Spinal cord (tissue), 10 donors: Measurements from ENCODE around the gene TPPP. TPM values are rescaled to one million over a fixed set of nuclear protein-coding genes. Genes with fewer than 3 reads are reported as not detected.
"Not testable (repeated sequence)": the region's sequence is repeated elsewhere in the genome, so short reads cannot be mapped to it uniquely, and the experiment has no call there.

Experiments
- DNase-seq, 6 donors: peaks; one replicate each; pipeline versions ENCODE4 v3.0.0 to v3.0.0-alpha.2; 2013 to 2015; ENCODE audit warnings: low spot score in 6 of 6, low read depth in 4 of 6
- H3K27ac ChIP-seq: one replicate; pipeline ENCODE4 v1.5.1; 2013; ENCODE audit warnings: low read depth, low read length, control low read depth
- H3K27me3 ChIP-seq: one replicate; pipeline ENCODE4 v1.6.1; 2013; ENCODE audit warnings: low read length; ENCODE audit not compliant: control insufficient read depth, insufficient read depth
- H3K36me3 ChIP-seq: one replicate; pipeline ENCODE4 v1.6.1; 2013; ENCODE audit warnings: low read length; ENCODE audit not compliant: control insufficient read depth, insufficient read depth
- H3K4me1 ChIP-seq: one replicate; pipeline ENCODE4 v1.6.1; 2013; ENCODE audit warnings: low read length; ENCODE audit not compliant: control insufficient read depth, insufficient read depth
- H3K4me3 ChIP-seq: one replicate; pipeline ENCODE4 v1.5.1; 2013; ENCODE audit warnings: low read depth, low read length, control low read depth
- H3K9me3 ChIP-seq: one replicate; pipeline ENCODE4 v1.6.1; 2013; ENCODE audit warnings: low read length; ENCODE audit not compliant: control insufficient read depth, insufficient read depth
- WGBS: methylation state at CpG from one replicate; pipeline ENCODE4 v1.1.5; 2013; ENCODE audit warnings: missing lambda C conversion rate; ENCODE audit not compliant: insufficient coverage; 5-methylcytosine and 5-hydroxymethylcytosine counted together
- polyA plus RNA-seq, 2 donors: library from polyadenylated mRNA; unstranded; fragments of 120-200 nt; gene quantifications; one replicate each; pipeline ENCODE4 v1.2.1, GENCODE V29; 2013; ENCODE audit not compliant: insufficient read length in 2 of 2
- total RNA-seq, 2 donors: library from RNA; depleted of rRNA in 1 of 2; stranded (reverse); fragments of 120-200 nt in 1 of 2; fragments of >200 nt in 1 of 2; gene quantifications; one replicate each; pipeline versions ENCODE4 v1.2.3 to v1.2.4, GENCODE V29; 2013 to 2014
- donor health status: healthy.

The TPPP gene
- total and polyA plus RNA-seq, 4 donors, result 17.4 to 64.0 (median 42.8) TPM

DNA sequence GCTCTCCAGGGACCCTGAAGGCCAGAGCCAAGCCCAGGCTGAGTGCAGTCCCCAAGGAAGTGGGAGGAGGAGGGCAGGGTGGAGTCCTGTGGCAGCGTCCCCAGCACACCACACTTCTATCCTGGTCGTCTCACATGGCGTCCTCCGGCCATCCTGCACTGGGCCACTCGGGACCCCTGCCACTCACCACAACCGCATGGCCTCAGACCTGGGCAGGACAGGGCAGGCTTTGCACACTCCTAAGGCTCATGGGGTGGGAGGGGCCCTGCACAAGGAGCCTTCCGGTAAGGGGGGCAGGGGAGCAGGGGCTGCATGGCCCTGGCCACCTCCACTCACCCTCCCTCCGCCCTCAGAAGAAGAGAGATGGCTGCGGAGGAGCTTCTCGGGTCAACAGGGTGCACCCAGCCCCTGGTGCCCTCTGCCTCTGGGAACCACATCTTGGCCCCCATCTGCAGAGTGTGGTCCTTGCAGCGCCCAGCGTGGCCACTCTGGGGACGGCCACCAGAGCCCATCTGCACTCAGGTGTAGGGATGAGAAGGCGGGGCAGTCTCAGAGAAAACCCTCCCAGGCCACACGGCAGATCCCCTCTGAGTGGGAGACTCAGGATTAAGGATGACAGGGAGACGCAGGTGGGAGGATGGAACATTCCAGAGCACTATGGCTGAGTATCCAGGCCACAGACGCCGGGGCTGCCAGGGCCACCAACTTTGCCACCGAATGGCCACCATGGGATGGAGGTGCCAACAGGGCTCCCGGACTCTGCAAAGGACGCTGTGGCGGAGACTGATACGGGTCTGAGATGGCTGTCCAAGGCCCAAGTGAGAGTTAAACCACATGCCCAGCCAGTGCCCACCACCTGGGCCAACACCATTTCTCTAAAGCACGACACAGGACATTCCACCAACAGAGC, 7.6 kb downstream of the TPPP start:
- peaks cover 17% of the 10 kb centered on the region for H3K4me1 ChIP-seq
- H3K36me3 ChIP-seq, result peaks cover 30% of the 10 kb centered on the region
- no peak overlapping the region for H3K27ac ChIP-seq
- WGBS, result 88% methylated on average over 20 of the region's 24 CpGs
- DNase-seq, result no peak
- no peak overlapping the region for H3K4me3 ChIP-seq
- no peaks in the 10 kb centered on the region for H3K27me3 ChIP-seq
- no peaks in the 10 kb centered on the region for H3K9me3 ChIP-seq

- no peak overlapping the region for H3K27ac ChIP-seq
- no peak for DNase-seq
- H3K27me3 ChIP-seq, result no peaks in the 10 kb centered on the region
- WGBS, result 72% methylated on average over 16 of the region's 17 CpGs
- no peak overlapping the region for H3K4me3 ChIP-seq
- peaks cover 17% of the 10 kb centered on the region for H3K4me1 ChIP-seq
- no peaks in the 10 kb centered on the region for H3K9me3 ChIP-seq
- peaks cover 30% of the 10 kb centered on the region for H3K36me3 ChIP-seq
Observed at GRCh38 chr5:684751-685216, 8.4 kb downstream of the TPPP start.

DNA sequence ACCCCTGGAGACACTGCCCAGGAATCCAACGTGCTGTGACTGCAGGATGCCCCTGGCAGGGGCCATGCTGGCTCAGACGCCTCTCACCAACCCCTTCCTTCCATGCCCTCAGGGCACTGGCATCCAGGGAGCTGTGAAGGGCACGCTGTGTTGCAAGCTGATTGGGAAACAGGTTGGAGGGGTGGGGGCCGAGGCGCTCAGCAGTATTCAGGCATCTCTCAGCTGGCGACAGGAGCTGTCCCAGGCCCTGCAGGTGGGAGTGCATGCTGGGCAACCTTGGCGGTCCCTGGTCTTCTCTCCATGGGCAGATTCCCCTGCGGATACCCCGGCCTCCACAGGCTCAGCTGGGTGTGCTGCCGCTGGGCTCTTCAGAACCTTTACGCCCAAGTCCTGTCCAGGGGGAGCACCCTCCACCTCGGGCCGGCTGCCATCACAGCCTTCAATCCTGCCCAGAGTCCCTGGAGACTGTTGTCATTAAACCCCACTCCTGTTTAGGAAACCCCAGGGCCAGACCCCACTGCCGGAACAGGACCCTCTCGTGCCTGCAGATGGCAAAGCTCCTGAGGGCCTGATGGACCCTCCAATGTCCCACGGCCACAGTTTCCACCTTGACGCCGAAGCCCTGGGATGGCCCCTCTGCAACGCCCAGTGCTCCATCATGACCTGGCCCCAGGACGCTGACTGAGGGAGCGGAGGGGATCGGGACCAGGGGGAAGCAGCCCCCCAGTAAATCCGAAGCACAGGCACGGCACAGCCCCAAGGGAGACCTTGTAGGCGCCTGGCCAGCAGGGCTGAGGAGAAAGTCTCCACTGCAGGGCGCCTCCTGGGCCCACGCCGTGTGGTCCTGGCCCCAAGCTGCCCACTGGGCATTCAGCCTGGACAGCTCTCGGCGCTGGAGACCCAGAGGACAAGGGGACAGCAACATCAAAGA, 9.3 kb downstream of the TPPP start:
- Histone ChIP-seq H3K9me3 (no peaks in the 10 kb centered on the region), H3K27me3 (no peaks in the 10 kb centered on the region), H3K36me3 (peaks cover 30% of the 10 kb centered on the region), H3K4me3 (no peak overlapping the region), H3K4me1 (peaks cover 17% of the 10 kb centered on the region), H3K27ac (no peak overlapping the region)
- DNase-seq, result peak in 1 of 6 donors; percentile 47
- 79% methylated on average over 27 of the region's 30 CpGs for WGBS

DNA sequence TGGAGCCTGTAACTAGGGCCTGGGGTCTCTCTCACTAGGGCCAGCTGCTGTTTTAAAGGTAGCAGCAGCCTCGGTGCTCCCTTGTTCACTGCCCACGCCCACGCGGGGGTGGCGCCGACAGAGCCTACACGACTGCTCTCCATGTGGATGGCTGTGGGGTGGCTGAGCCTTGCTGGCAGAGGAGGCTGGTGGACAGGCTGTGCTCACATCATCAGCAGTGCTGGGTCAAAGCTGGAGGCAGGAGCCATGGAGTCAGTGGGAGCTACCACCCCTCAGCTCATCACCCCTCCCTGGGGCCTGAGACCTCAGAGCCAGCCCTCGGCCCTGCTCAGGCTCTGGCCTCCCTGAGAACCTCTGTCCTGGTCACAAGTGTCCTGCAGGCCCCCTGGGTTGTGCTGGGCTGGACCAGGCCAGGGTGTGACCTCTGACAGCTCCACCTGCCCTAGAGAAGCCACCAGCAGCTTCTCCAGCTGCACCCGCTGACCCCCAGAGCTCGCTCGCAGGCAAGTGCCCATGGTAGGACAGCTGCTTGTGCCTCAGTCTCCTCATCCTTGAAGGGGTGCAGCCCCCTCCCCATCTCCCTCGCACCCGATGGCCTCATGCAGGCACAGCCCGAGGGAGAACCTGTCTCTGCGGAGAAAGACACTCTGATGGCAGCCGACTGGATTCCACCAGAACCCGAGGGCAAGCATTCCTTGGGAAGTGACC, 10.3 kb downstream of the TPPP start:
- not testable (repeated sequence) for H3K4me3 ChIP-seq, H3K27me3 ChIP-seq, H3K9me3 ChIP-seq, H3K27ac ChIP-seq, DNase-seq
- Histone ChIP-seq H3K36me3 (peaks cover 31% of the 10 kb centered on the region), H3K4me1 (peaks cover 17% of the 10 kb centered on the region)
- WGBS, result 79% methylated on average over 12 of the region's 17 CpGs

- not testable (repeated sequence) for H3K27me3 ChIP-seq, H3K9me3 ChIP-seq, H3K4me3 ChIP-seq, H3K27ac ChIP-seq, DNase-seq
- 59% methylated on average over 1 of the region's 3 CpGs for WGBS
- Histone ChIP-seq H3K36me3 (peaks cover 36% of the 10 kb centered on the region), H3K4me1 (peaks cover 17% of the 10 kb centered on the region)
Observed at GRCh38 chr5:682216-682615, 10.9 kb downstream of the TPPP start.

DNA sequence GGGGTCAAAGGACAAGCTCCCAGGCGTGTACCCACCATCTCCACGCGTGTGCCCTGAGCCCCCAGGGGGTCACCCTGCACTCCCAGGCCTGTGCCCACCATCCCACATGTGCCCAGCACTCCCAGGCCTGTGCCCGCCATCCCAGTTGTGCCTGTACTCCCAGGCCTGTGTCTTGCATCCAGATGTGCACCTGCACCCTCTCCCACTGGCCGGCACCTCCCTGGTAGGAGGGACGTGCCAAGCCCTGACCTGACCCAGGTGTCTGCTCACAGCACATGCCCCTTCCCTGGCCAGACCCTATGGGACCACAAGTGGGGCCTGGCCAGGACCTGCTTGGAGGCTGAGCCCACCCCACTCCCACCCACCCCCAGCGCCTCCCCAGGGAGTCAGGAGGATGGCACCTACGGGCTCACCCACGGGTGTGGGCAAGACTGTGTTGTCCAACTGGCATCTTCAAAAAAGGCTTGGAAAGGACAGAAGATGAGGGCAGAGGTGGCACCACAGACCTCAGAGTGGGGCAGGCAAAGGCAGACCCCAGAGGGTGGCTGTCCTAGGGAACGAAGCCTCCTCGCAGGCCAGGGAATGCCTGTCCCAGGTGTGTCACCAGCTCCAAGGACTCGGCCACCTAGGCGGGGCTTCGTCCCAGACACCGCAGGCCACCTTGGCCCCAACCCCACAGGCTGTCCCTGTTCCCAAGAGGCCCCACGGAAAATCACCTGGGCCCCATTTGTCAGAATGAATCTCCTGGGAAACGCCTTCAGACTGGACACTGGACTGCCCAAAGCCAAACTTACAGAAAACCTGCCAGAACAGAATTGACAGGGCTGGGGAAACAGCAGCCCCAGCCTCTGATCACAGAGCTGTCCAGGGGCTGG, 11.6 kb downstream of the TPPP start:
- Histone ChIP-seq H3K4me1 (peaks cover 17% of the 10 kb centered on the region), H3K36me3 (peaks cover 43% of the 10 kb centered on the region)
- WGBS, result 98% methylated on average over 12 of the region's 17 CpGs
- not testable (repeated sequence) for H3K9me3 ChIP-seq, DNase-seq, H3K27ac ChIP-seq, H3K4me3 ChIP-seq, H3K27me3 ChIP-seq

DNA sequence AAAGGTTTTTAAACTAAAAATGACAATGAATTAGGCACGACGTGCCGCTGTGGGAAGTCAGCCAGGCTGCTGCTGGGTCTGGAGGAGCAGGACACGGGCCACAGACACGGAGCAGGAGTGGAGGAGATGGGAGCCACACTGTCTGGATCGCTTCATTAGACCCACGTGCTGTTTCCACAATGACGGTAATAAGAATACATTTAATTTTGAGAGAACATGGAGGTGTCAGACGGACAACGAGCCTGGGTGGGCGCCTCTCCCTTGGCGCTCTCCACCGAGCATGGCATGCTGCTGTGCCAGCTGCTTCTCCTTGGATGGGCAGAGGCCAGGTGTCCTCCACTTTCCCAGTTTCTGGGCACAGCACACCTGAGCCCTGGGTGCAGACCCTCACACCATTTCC, 12.3 kb downstream of the TPPP start:
- H3K27me3 ChIP-seq, H3K4me3 ChIP-seq, DNase-seq, H3K27ac ChIP-seq, H3K9me3 ChIP-seq: not testable (repeated sequence)
- H3K36me3 ChIP-seq, result peaks cover 50% of the 10 kb centered on the region
- 84% methylated on average over 13 of the region's 13 CpGs for WGBS
- peaks cover 17% of the 10 kb centered on the region for H3K4me1 ChIP-seq

- H3K4me1 ChIP-seq, result peaks cover 17% of the 10 kb centered on the region
- H3K27ac ChIP-seq, H3K9me3 ChIP-seq, H3K27me3 ChIP-seq, H3K4me3 ChIP-seq, DNase-seq: not testable (repeated sequence)
- no CpG with 5 or more reads among the region's 32 CpGs for WGBS
- H3K36me3 ChIP-seq, result peaks cover 50% of the 10 kb centered on the region
Observed at GRCh38 chr5:680118-680795, 12.9 kb downstream of the TPPP start.
